HEK293 (cell line): Measurements from ENCODE around the gene PMEL.

Source experiments
- CTCF ChIA-PET: fragments of 350-600 bp; formaldehyde crosslinking; extraction: SDS; loops from one replicate; lab custom pipeline; 2021; ENCODE audit warnings: antibody characterized with exemption; lab: Yijun Ruan, JAX
- POLR2A ChIA-PET: fragments of 300-600 bp; formaldehyde crosslinking; extraction: SDS; loops from one replicate; lab custom pipeline; 2020; ENCODE audit warnings: antibody characterized with exemption, inconsistent platforms; lab: Yijun Ruan, JAX
- H3K27ac ChIP-seq: fragments of 200-500 bp; sonication (Bioruptor generic); 2 replicates; pipeline ENCODE4 v1.5.1; 2014; ENCODE audit warnings: low read depth, low read length, control low read depth, inconsistent platforms; ENCODE audit errors: extremely low read depth
- H3K36me3 ChIP-seq, 2 experiments: fragments of 200-500 bp in 1 of 2; sonication (Bioruptor generic) in 1 of 2; 1 replicate in 1 of 2; 2 replicates in 1 of 2; pipeline ENCODE4 v1.5.1; 2014 to 2017; ENCODE audit warnings: inconsistent platforms in 2 of 2, low read length in 2 of 2; ENCODE audit not compliant: control insufficient read depth in 2 of 2, insufficient read depth in 1 of 2
- H3K4me1 ChIP-seq: fragments of 200-500 bp; sonication (Bioruptor generic); 2 replicates; pipeline ENCODE4 v1.5.1; 2014; ENCODE audit warnings: mild to moderate bottlenecking, low read length, inconsistent platforms; ENCODE audit not compliant: control insufficient read depth, insufficient read depth
- H3K4me3 ChIP-seq: 2 replicates; pipeline ENCODE4 v1.5.1; 2011; ENCODE audit warnings: low read depth, mild to moderate bottlenecking, control low read depth, low read length, moderate library complexity
- H3K9me3 ChIP-seq: fragments of 200-500 bp; sonication (Bioruptor generic); 2 replicates; pipeline ENCODE4 v1.5.1; 2014; ENCODE audit warnings: low read depth, low read length, inconsistent platforms; ENCODE audit not compliant: control insufficient read depth, insufficient read depth
- BCL11B ChIP-seq: fragments of 450-650 bp; formaldehyde crosslinking; IDR thresholded peaks from 2 replicates; pipeline ENCODE4 v1.5.1; 2016; ENCODE audit warnings: low read depth, missing biosample characterization, missing genetic modification characterization
- GFI1B ChIP-seq: fragments of 450-650 bp; formaldehyde crosslinking; IDR thresholded peaks from 2 replicates; pipeline ENCODE4 v1.5.1; 2016; ENCODE audit warnings: missing biosample characterization, missing genetic modification characterization
- GLIS2 ChIP-seq: fragments of 450-650 bp; formaldehyde crosslinking; IDR thresholded peaks from 2 replicates; pipeline ENCODE4 v1.5.1; 2016; ENCODE audit warnings: missing biosample characterization, missing genetic modification characterization
- PRDM10 ChIP-seq: fragments of 450-650 bp; formaldehyde crosslinking; IDR thresholded peaks from 2 replicates; pipeline ENCODE4 v1.5.1; 2016; ENCODE audit warnings: missing biosample characterization, missing genetic modification characterization
- RBAK ChIP-seq: fragments of 450-650 bp; formaldehyde crosslinking; IDR thresholded peaks from 2 replicates; pipeline ENCODE4 v1.5.1; 2016; ENCODE audit warnings: missing biosample characterization, missing genetic modification characterization
- SCRT1 ChIP-seq: fragments of 450-650 bp; formaldehyde crosslinking; IDR thresholded peaks from 2 replicates; pipeline ENCODE4 v1.5.1; 2016; ENCODE audit warnings: missing biosample characterization, missing genetic modification characterization, borderline replicate concordance
- SCRT2 ChIP-seq: fragments of 450-650 bp; formaldehyde crosslinking; IDR thresholded peaks from 2 replicates; pipeline ENCODE4 v1.5.1; 2016; ENCODE audit warnings: missing biosample characterization, missing genetic modification characterization
- ZBTB17 ChIP-seq: fragments of 450-650 bp; formaldehyde crosslinking; IDR thresholded peaks from 2 replicates; pipeline ENCODE4 v1.5.1; 2016; ENCODE audit warnings: missing biosample characterization, missing genetic modification characterization
- ZBTB21 ChIP-seq: fragments of 450-650 bp; formaldehyde crosslinking; IDR thresholded peaks from 2 replicates; pipeline ENCODE4 v1.5.1; 2017; ENCODE audit warnings: missing biosample characterization, missing genetic modification characterization
- ZFHX2 ChIP-seq: fragments of 450-650 bp; formaldehyde crosslinking; conservative IDR thresholded peaks from 2 replicates; pipeline ENCODE4 v1.5.1; 2016; ENCODE audit warnings: missing biosample characterization, missing genetic modification characterization
- ZFP3 ChIP-seq: fragments of 450-650 bp; formaldehyde crosslinking; IDR thresholded peaks from 2 replicates; pipeline ENCODE4 v1.5.1; 2016; ENCODE audit warnings: low read depth, missing biosample characterization, missing genetic modification characterization
- ZNF10 ChIP-seq: fragments of 450-650 bp; formaldehyde crosslinking; IDR thresholded peaks from 2 replicates; pipeline ENCODE4 v1.5.1; 2017; ENCODE audit warnings: missing biosample characterization, missing genetic modification characterization
- ZNF140 ChIP-seq: fragments of 450-650 bp; formaldehyde crosslinking; IDR thresholded peaks from 2 replicates; pipeline ENCODE4 v1.5.1; 2016; ENCODE audit warnings: missing biosample characterization, missing genetic modification characterization
- ZNF16 ChIP-seq: fragments of 450-650 bp; formaldehyde crosslinking; IDR thresholded peaks from 2 replicates; pipeline ENCODE4 v1.5.1; 2016; ENCODE audit warnings: low read depth, missing biosample characterization, missing genetic modification characterization
- ZNF221 ChIP-seq: fragments of 450-650 bp; formaldehyde crosslinking; IDR thresholded peaks from 2 replicates; pipeline ENCODE4 v1.5.1; 2017; ENCODE audit warnings: missing biosample characterization, missing genetic modification characterization, borderline replicate concordance
- ZNF23 ChIP-seq: fragments of 450-650 bp; formaldehyde crosslinking; IDR thresholded peaks from 2 replicates; pipeline ENCODE4 v1.5.1; 2016; ENCODE audit warnings: missing biosample characterization, missing genetic modification characterization, borderline replicate concordance
- ZNF302 ChIP-seq: fragments of 450-650 bp; formaldehyde crosslinking; IDR thresholded peaks from 2 replicates; pipeline ENCODE4 v1.5.1; 2016; ENCODE audit warnings: missing biosample characterization, missing genetic modification characterization, low read depth
- ZNF501 ChIP-seq: fragments of 450-650 bp; formaldehyde crosslinking; IDR thresholded peaks from 2 replicates; pipeline ENCODE4 v1.5.1; 2016; ENCODE audit warnings: missing biosample characterization, missing genetic modification characterization
- ZNF518A ChIP-seq: fragments of 450-650 bp; formaldehyde crosslinking; conservative IDR thresholded peaks from 2 replicates; pipeline ENCODE4 v1.5.1; 2016; ENCODE audit warnings: low read depth, missing biosample characterization, missing genetic modification characterization

PMEL gene

GRCh38 chr12:55909513-55909884, 56.3 kb downstream of the PMEL start:
- H3K9me3 ChIP-seq = no peaks in the 10 kb centered on the region
- ChIA-PET POLR2A (no interaction called here), CTCF (interaction anchor here (0.5 to 1.7 kb wide), 3 partner anchors 17 to 83 kb away, joined by 3 to 6 read pairs (median 3); no protein-coding TSS in a partner anchor)
- TF ChIP-seq ZNF23 (tag by site-specific recombination) = no peak
- TF ChIP-seq ZNF10 (tag by site-specific recombination) = no peak
- TF ChIP-seq ZFP3 (tag by site-specific recombination) = no peak
- no peak for TF ChIP-seq ZNF140 (tag by site-specific recombination)
- no peak for TF ChIP-seq ZNF302
- TF ChIP-seq ZNF221 (tag by site-specific recombination) = no peak
- no peak for TF ChIP-seq ZBTB17 (tag by site-specific recombination)
- TF ChIP-seq ZFHX2 (tag by site-specific recombination) = no peak
- TF ChIP-seq GLIS2 (tag by site-specific recombination) = no peak
- no peak for TF ChIP-seq BCL11B
- TF ChIP-seq ZBTB21 (tag by site-specific recombination) = no peak
- no peak for TF ChIP-seq GFI1B (tag by site-specific recombination)
- no peaks in the 10 kb centered on the region for H3K4me1 ChIP-seq
- no peak overlapping the region for H3K4me3 ChIP-seq
- peaks cover 0 to 17% of the 10 kb centered on the region in 2 experiments; a peak in 2 of 3 replicates for H3K36me3 ChIP-seq
- H3K27ac ChIP-seq = no peak overlapping the region

- Histone ChIP-seq H3K9me3 (no peaks in the 10 kb centered on the region), H3K4me3 (no peak overlapping the region), H3K36me3 (peaks cover 0 to 11% of the 10 kb centered on the region in 2 experiments; a peak in 2 of 3 replicates), H3K27ac (no peak overlapping the region), H3K4me1 (no peaks in the 10 kb centered on the region)
- TF ChIP-seq RBAK (tag by site-specific recombination) = no peak
- TF ChIP-seq ZNF16 (tag by site-specific recombination) = no peak
- peak; percentile 84 for TF ChIP-seq SCRT2
- TF ChIP-seq ZNF518A (tag by site-specific recombination) = no peak
- TF ChIP-seq ZBTB17 (tag by site-specific recombination) = no peak
- TF ChIP-seq PRDM10 (tag by site-specific recombination) = peak; percentile 83
- peak; percentile 90 for TF ChIP-seq SCRT1 (tag by site-specific recombination)
- TF ChIP-seq ZNF501 (tag by site-specific recombination) = no peak
- CTCF ChIA-PET = interaction anchor here (0.5 to 1.7 kb wide), 3 partner anchors 17 to 83 kb away, joined by 3 to 6 read pairs (median 3); no protein-coding TSS in a partner anchor
- POLR2A ChIA-PET = interaction anchor here (0.6 kb wide), 1 partner anchor 159 kb away, joined by 3 read pairs; no protein-coding TSS in a partner anchor
These were observed 56.9 kb downstream of the PMEL start for GRCh38 chr12:55908726-55909512.
